Ectodermal cell (in vitro differentiated cells): ENCODE data around the gene PXYLP1. TPM values are rescaled to one million over a fixed set of nuclear protein-coding genes. Genes with fewer than 3 reads are reported as not detected.

Experiments
- H3K27ac ChIP-seq: 2 replicates; pipeline ENCODE4 v1.7.0; 2013; ENCODE audit warnings: mild to moderate bottlenecking, low read depth, low read length; ENCODE audit not compliant: insufficient read depth, poor library complexity, severe bottlenecking
- H3K27me3 ChIP-seq: 2 replicates; pipeline ENCODE4 v1.7.0; 2013; ENCODE audit warnings: mild to moderate bottlenecking, low read length; ENCODE audit not compliant: insufficient read depth, control insufficient read depth, poor library complexity, severe bottlenecking
- H3K36me3 ChIP-seq: one replicate; pipeline ENCODE4 v1.7.0; 2013; ENCODE audit warnings: low read length; ENCODE audit not compliant: control insufficient read depth, insufficient read depth
- H3K4me1 ChIP-seq: one replicate; pipeline ENCODE4 v1.7.0; 2013; ENCODE audit warnings: low read length; ENCODE audit not compliant: control insufficient read depth, insufficient read depth
- H3K4me3 ChIP-seq: 2 replicates; pipeline ENCODE4 v1.7.0; 2013; ENCODE audit warnings: low read depth, low read length, control low read depth; ENCODE audit not compliant: insufficient read depth
- H3K9me3 ChIP-seq: 2 replicates; pipeline ENCODE4 v1.7.0; 2013; ENCODE audit warnings: mild to moderate bottlenecking, low read length, moderate library complexity; ENCODE audit not compliant: control insufficient read depth
- WGBS, 2 experiments: methylation state at CpG; one replicate each; pipeline ENCODE4 v1.1.7; 2013; ENCODE audit warnings: missing lambda C conversion rate in 2 of 2; 5-methylcytosine and 5-hydroxymethylcytosine counted together
- polyA plus RNA-seq, 4 experiments: library from polyadenylated mRNA; stranded (reverse); fragments of 50-300 nt; gene quantifications; one replicate each; pipeline ENCODE4 v1.2.3, GENCODE V29; 2013

PXYLP1 gene
- 29.7 TPM for polyA plus RNA-seq (2013, experiment 1 of 4)
- polyA plus RNA-seq (2013, experiment 2 of 4) = 31.1 TPM
- polyA plus RNA-seq (2013, experiment 3 of 4) = 23.9 TPM
- 24.6 TPM for polyA plus RNA-seq (2013, experiment 4 of 4)

GRCh38 chr3:141231101-141231951, at the start of gene PXYLP1:
PXYLP1 (plus strand) TSS chr3:141231825; CDS start chr3:141260176, 28,351 bp downstream.
- Histone ChIP-seq H3K36me3 (no peaks in the 10 kb centered on the region), H3K4me1 (peaks cover 5% of the 10 kb centered on the region), H3K27me3 (peaks cover 31% of the 10 kb centered on the region), H3K9me3 (no peaks in the 10 kb centered on the region), H3K4me3 (peak within 1 kb of the TSS; percentile 70), H3K27ac (no peak within 1 kb of the TSS)
- 17% methylated on average over 92 of the region's 92 CpGs for WGBS, 2 experiments

- H3K4me3 ChIP-seq = no peak overlapping the region
- no peaks in the 10 kb centered on the region for H3K9me3 ChIP-seq
- H3K36me3 ChIP-seq = no peaks in the 10 kb centered on the region
- no peaks in the 10 kb centered on the region for H3K27me3 ChIP-seq
- H3K27ac ChIP-seq = no peak overlapping the region
- WGBS, 2 experiments = 50% methylated on average over 2 of the region's 2 CpGs
- no peaks in the 10 kb centered on the region for H3K4me1 ChIP-seq
Measured at GRCh38 chr3:141183606-141184005, 48.0 kb upstream of the PXYLP1 start.

- Histone ChIP-seq H3K4me3 (no peak overlapping the region), H3K4me1 (no peaks in the 10 kb centered on the region), H3K9me3 (no peaks in the 10 kb centered on the region), H3K27me3 (no peaks in the 10 kb centered on the region), H3K27ac (no peak overlapping the region), H3K36me3 (no peaks in the 10 kb centered on the region)
- WGBS, 2 experiments = 71 to 73% methylated on average over 4 of the region's 4 CpGs
Measured at GRCh38 chr3:141184430-141184829, 47.2 kb upstream of the PXYLP1 start.

- Histone ChIP-seq H3K4me1 (no peaks in the 10 kb centered on the region), H3K27me3 (no peaks in the 10 kb centered on the region), H3K9me3 (no peaks in the 10 kb centered on the region), H3K36me3 (no peaks in the 10 kb centered on the region), H3K4me3 (no peak overlapping the region), H3K27ac (no peak overlapping the region)
- WGBS, 2 experiments = 92 to 93% methylated on average over 2 of the region's 2 CpGs
Measured at GRCh38 chr3:141191097-141191749, 40.4 kb upstream of the PXYLP1 start.

GRCh38 chr3:141192345-141192744, 39.3 kb upstream of the PXYLP1 start:
- H3K9me3 ChIP-seq = no peaks in the 10 kb centered on the region
- no peaks in the 10 kb centered on the region for H3K4me1 ChIP-seq
- H3K27me3 ChIP-seq = no peaks in the 10 kb centered on the region
- no peaks in the 10 kb centered on the region for H3K36me3 ChIP-seq
- H3K27ac ChIP-seq = no peak overlapping the region
- WGBS, 2 experiments = 15 to 23% methylated on average over 10 to 11 of the region's 11 CpGs
- H3K4me3 ChIP-seq = no peak overlapping the region

- no peak overlapping the region for H3K4me3 ChIP-seq
- H3K27me3 ChIP-seq = no peaks in the 10 kb centered on the region
- WGBS, 2 experiments = 87 to 89% methylated on average over 13 of the region's 13 CpGs
- no peaks in the 10 kb centered on the region for H3K36me3 ChIP-seq
- no peaks in the 10 kb centered on the region for H3K9me3 ChIP-seq
- H3K4me1 ChIP-seq = no peaks in the 10 kb centered on the region
- no peak overlapping the region for H3K27ac ChIP-seq
Measured at GRCh38 chr3:141193066-141193830, 38.4 kb upstream of the PXYLP1 start.

- Histone ChIP-seq H3K27ac (no peak overlapping the region), H3K4me3 (no peak overlapping the region), H3K27me3 (no peaks in the 10 kb centered on the region), H3K36me3 (no peaks in the 10 kb centered on the region), H3K4me1 (no peaks in the 10 kb centered on the region), H3K9me3 (no peaks in the 10 kb centered on the region)
- WGBS, 2 experiments = 67 to 75% methylated on average over 3 of the region's 3 CpGs
Measured at GRCh38 chr3:141201122-141201521, 30.5 kb upstream of the PXYLP1 start.

GRCh38 chr3:141202682-141203081, 28.9 kb upstream of the PXYLP1 start:
- no peaks in the 10 kb centered on the region for H3K36me3 ChIP-seq
- 93% methylated on average over 4 of the region's 4 CpGs for WGBS, 2 experiments
- H3K27ac ChIP-seq = no peak overlapping the region
- H3K27me3 ChIP-seq = no peaks in the 10 kb centered on the region
- no peaks in the 10 kb centered on the region for H3K9me3 ChIP-seq
- no peak overlapping the region for H3K4me3 ChIP-seq
- no peaks in the 10 kb centered on the region for H3K4me1 ChIP-seq

- Histone ChIP-seq H3K36me3 (no peaks in the 10 kb centered on the region), H3K4me1 (no peaks in the 10 kb centered on the region), H3K4me3 (no peak overlapping the region), H3K9me3 (no peaks in the 10 kb centered on the region), H3K27ac (no peak overlapping the region), H3K27me3 (no peaks in the 10 kb centered on the region)
- 74 to 84% methylated on average over 2 to 4 of the region's 4 CpGs for WGBS, 2 experiments
Measured at GRCh38 chr3:141203866-141204265, 27.8 kb upstream of the PXYLP1 start.

- H3K36me3 ChIP-seq = no peaks in the 10 kb centered on the region
- no peaks in the 10 kb centered on the region for H3K9me3 ChIP-seq
- WGBS, 2 experiments = 92 to 95% methylated on average over 4 of the region's 4 CpGs
- H3K27me3 ChIP-seq = no peaks in the 10 kb centered on the region
- no peak overlapping the region for H3K4me3 ChIP-seq
- H3K27ac ChIP-seq = no peak overlapping the region
- no peaks in the 10 kb centered on the region for H3K4me1 ChIP-seq
Measured at GRCh38 chr3:141204343-141204742, 27.3 kb upstream of the PXYLP1 start.
